Neuron (in vitro differentiated cells): ENCODE data around the gene PRR35.

Source experiments
- H2AFZ ChIP-seq: one replicate; pipeline ENCODE4 v1.6.1; 2013; ENCODE audit warnings: low read depth, mild to moderate bottlenecking, inconsistent platforms, low read length, moderate library complexity
- H3K27me3 ChIP-seq: one replicate; pipeline ENCODE4 v1.6.1; 2013; ENCODE audit warnings: low read length; ENCODE audit not compliant: insufficient read depth
- H3K36me3 ChIP-seq: one replicate; pipeline ENCODE4 v1.6.1; 2013; ENCODE audit warnings: low read length; ENCODE audit not compliant: insufficient read depth
- H3K4me1 ChIP-seq: one replicate; pipeline ENCODE4 v1.6.1; 2013; ENCODE audit warnings: low read length; ENCODE audit not compliant: insufficient read depth
- H3K4me3 ChIP-seq: 2 replicates; pipeline ENCODE4 v1.5.1; 2013; ENCODE audit warnings: mild to moderate bottlenecking, low read length, moderate library complexity
- H3K9me3 ChIP-seq: one replicate; pipeline ENCODE4 v1.6.1; 2013; ENCODE audit warnings: low read length

The PRR35 gene

GRCh38 chr16:558298-559020 is 1.7 kb upstream of the PRR35 start:
- Histone ChIP-seq H3K9me3 (no peaks in the 10 kb centered on the region), H3K27me3 (peaks cover 41% of the 10 kb centered on the region), H3K4me1 (peaks cover 22% of the 10 kb centered on the region), H3K4me3 (no peak overlapping the region), H2AFZ (no peak overlapping the region), H3K36me3 (no peaks in the 10 kb centered on the region)

- H3K27me3 ChIP-seq, result peaks cover 41% of the 10 kb centered on the region
- no peak overlapping the region for H2AFZ ChIP-seq
- peaks cover 19% of the 10 kb centered on the region for H3K4me1 ChIP-seq
- no peaks in the 10 kb centered on the region for H3K9me3 ChIP-seq
- H3K4me3 ChIP-seq, result no peak overlapping the region
- H3K36me3 ChIP-seq, result no peaks in the 10 kb centered on the region
Observed at GRCh38 chr16:559021-559380, 1.2 kb upstream of the PRR35 start.

- H3K27me3 ChIP-seq, result peaks cover 41% of the 10 kb centered on the region
- no peaks in the 10 kb centered on the region for H3K9me3 ChIP-seq
- no peaks in the 10 kb centered on the region for H3K36me3 ChIP-seq
- no peak overlapping the region for H3K4me3 ChIP-seq
- peaks cover 14% of the 10 kb centered on the region for H3K4me1 ChIP-seq
- H2AFZ ChIP-seq, result no peak overlapping the region
Observed at GRCh38 chr16:559411-560203, 587 bp upstream of the PRR35 start.

- Histone ChIP-seq H2AFZ (no peak overlapping the region), H3K36me3 (no peaks in the 10 kb centered on the region), H3K9me3 (no peaks in the 10 kb centered on the region), H3K4me1 (peaks cover 18% of the 10 kb centered on the region), H3K27me3 (peaks cover 41% of the 10 kb centered on the region), H3K4me3 (no peak overlapping the region)
Observed at GRCh38 chr16:560701-561412, 663 bp downstream of the PRR35 start.

- Histone ChIP-seq H3K9me3 (no peaks in the 10 kb centered on the region), H3K4me1 (peaks cover 23% of the 10 kb centered on the region), H2AFZ (no peak overlapping the region), H3K27me3 (peaks cover 41% of the 10 kb centered on the region), H3K4me3 (no peak overlapping the region), H3K36me3 (no peaks in the 10 kb centered on the region)
Observed at GRCh38 chr16:561413-561794, 1.2 kb downstream of the PRR35 start.

- Histone ChIP-seq H3K4me1 (peaks cover 32% of the 10 kb centered on the region), H3K27me3 (peaks cover 41% of the 10 kb centered on the region)
Observed at GRCh38 chr16:561957-562938, 2.1 kb downstream of the PRR35 start.

GRCh38 chr16:563072-563644 is 3.0 kb downstream of the PRR35 start:
- peaks cover 39% of the 10 kb centered on the region for H3K27me3 ChIP-seq
- H3K4me1 ChIP-seq, result peaks cover 32% of the 10 kb centered on the region

More at GRCh38 chr16:561957-562938, 2.1 kb downstream of the PRR35 start:
- Histone ChIP-seq H3K4me3 (no peak overlapping the region), H3K9me3 (no peaks in the 10 kb centered on the region), H2AFZ (no peak overlapping the region), H3K36me3 (no peaks in the 10 kb centered on the region)

GRCh38 chr16:564690-565418 is 4.7 kb downstream of the PRR35 start:
- H3K4me3 ChIP-seq, result no peak overlapping the region
- no peak overlapping the region for H2AFZ ChIP-seq
- H3K4me1 ChIP-seq, result peaks cover 34% of the 10 kb centered on the region
- no peaks in the 10 kb centered on the region for H3K36me3 ChIP-seq
- H3K27me3 ChIP-seq, result peaks cover 22% of the 10 kb centered on the region
- no peaks in the 10 kb centered on the region for H3K9me3 ChIP-seq

More at GRCh38 chr16:563072-563644, 3.0 kb downstream of the PRR35 start:
- Histone ChIP-seq H3K4me3 (no peak overlapping the region), H2AFZ (no peak overlapping the region), H3K36me3 (no peaks in the 10 kb centered on the region), H3K9me3 (no peaks in the 10 kb centered on the region)

- Histone ChIP-seq H3K36me3 (no peaks in the 10 kb centered on the region), H3K9me3 (no peaks in the 10 kb centered on the region), H3K27me3 (peaks cover 20% of the 10 kb centered on the region), H2AFZ (no peak overlapping the region), H3K4me1 (peaks cover 35% of the 10 kb centered on the region), H3K4me3 (no peak overlapping the region)
Observed at GRCh38 chr16:565419-566330, 5.5 kb downstream of the PRR35 start.

GRCh38 chr16:566475-567372 is 6.5 kb downstream of the PRR35 start, which contains the start of gene NHLRC4:
NHLRC4 (plus strand) TSS chr16:567005; CDS start chr16:568048, 1,043 bp downstream.
- Histone ChIP-seq H3K9me3 (no peaks in the 10 kb centered on the region), H3K4me1 (peaks cover 41% of the 10 kb centered on the region), H2AFZ (no peak within 1 kb of the TSS), H3K27me3 (peaks cover 11% of the 10 kb centered on the region), H3K4me3 (no peak within 1 kb of the TSS), H3K36me3 (no peaks in the 10 kb centered on the region)
